GM12872 (cell line): Measurements from ENCODE around the gene RAPGEF2.

Source experiments
- CTCF ChIP-seq: IDR thresholded peaks from 3 replicates; pipeline ENCODE4 v1.5.1; 2011; ENCODE audit warnings: low read depth, mild to moderate bottlenecking, low read length, moderate library complexity; ENCODE audit not compliant: insufficient read depth

Gene RAPGEF2

GRCh38 chr4:159162576-159162975 lies 59.7 kb downstream of the RAPGEF2 start:
- no peak for TF ChIP-seq CTCF

- TF ChIP-seq CTCF = no peak
Measured at GRCh38 chr4:159163521-159163920, 60.6 kb downstream of the RAPGEF2 start.

GRCh38 chr4:159169404-159170302 lies 66.8 kb downstream of the RAPGEF2 start:
- TF ChIP-seq CTCF = no peak

- TF ChIP-seq CTCF = no peak
Measured at GRCh38 chr4:159171287-159171686, 68.4 kb downstream of the RAPGEF2 start.

GRCh38 chr4:159173886-159174285 lies 71.0 kb downstream of the RAPGEF2 start:
- no peak for TF ChIP-seq CTCF

- TF ChIP-seq CTCF = no peak
Measured at GRCh38 chr4:159174645-159175084, 71.8 kb downstream of the RAPGEF2 start.

GRCh38 chr4:159175085-159175988 lies 72.5 kb downstream of the RAPGEF2 start:
- peak; percentile 72 for TF ChIP-seq CTCF
